NCI-H1436 (cell line): Measurements from ENCODE around the gene ZNF70.

ENCODE experiments used
- DNase-seq: peaks from one replicate; lab custom pipeline; 2025; lab: John Stamatoyannopoulos, UW

Gene ZNF70

DNA sequence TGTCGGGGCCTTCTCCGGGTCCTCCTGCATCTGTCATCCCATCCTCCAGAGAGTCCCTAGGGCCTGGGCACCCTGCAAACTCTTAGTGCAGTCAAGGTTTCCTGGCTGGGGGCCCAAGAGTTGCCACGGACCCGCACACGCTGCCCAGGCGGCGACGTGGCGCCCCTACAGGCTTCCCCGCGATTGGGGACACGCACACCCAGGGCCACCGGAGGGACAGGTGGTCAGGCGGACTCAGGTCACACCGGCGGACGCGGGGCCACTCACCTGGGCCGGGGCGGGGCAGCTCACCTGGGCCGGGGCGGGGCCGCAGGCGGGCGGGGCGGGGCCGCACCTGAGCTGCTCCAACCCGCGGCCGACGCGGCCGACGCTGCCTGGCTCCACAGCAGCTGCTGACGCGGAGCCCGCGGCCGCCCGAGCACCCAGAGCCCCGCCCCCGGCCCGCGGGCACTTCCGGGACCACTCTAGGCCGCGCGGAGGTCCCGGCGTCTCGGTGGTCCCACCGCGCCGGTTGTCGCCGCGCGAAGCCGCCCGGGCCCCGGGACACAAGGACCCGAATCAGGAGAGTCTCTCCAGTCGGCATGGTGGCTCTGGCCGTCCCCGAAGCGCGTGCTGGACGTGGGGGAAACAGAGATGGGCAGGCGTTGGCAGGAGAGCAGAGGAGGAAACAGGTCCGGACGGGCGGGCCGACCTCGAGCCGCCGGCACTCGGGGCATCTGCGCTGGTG lies at the start of gene ZNF70:
Gene ZNF70 (minus strand): TSS at position 399 of the 727 bp plus-strand sequence. CDS start 5,972 bp downstream, outside the sequence.
- peak; percentile 86 for DNase-seq

DNA sequence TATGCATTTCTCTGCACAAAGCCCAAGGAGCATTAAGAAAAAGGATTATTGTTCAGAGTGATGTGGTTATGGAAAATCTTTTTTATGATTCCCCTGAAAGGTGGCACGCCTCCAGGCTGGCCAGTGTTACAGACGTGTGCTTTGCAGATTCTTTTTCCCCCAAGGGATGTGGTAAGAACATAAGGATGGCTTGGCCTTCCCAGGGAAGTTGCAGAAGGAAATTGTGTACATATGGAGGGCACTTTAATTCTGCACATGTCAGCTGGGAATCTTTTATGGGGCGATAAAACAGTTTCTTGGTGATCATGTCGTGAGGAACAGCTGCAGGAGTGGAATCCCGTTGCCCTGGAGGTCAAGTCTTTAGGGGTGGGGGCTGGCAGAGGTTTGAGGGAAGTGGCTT lies 45.5 kb upstream of the ZNF70 start:
- DNase-seq: no peak

DNA sequence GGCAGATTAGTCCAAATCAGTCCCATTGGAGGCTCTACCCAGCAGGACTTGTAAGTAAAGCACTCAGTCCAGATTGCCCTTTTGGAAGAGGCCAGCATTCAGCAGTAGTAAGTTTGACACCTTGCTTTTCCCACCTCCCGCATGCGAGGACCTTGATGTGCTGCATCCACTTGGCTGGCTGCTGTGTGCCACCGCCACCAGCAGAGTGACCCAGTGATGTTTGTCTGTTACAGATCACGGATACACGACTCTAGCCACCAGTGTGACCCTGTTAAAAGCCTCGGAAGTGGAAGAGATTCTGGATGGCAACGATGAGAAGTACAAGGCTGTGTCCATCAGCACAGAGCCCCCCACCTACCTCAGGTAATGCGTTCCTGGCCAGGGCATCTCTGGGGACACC lies 42.4 kb upstream of the ZNF70 start:
- DNase-seq: no peak

DNA sequence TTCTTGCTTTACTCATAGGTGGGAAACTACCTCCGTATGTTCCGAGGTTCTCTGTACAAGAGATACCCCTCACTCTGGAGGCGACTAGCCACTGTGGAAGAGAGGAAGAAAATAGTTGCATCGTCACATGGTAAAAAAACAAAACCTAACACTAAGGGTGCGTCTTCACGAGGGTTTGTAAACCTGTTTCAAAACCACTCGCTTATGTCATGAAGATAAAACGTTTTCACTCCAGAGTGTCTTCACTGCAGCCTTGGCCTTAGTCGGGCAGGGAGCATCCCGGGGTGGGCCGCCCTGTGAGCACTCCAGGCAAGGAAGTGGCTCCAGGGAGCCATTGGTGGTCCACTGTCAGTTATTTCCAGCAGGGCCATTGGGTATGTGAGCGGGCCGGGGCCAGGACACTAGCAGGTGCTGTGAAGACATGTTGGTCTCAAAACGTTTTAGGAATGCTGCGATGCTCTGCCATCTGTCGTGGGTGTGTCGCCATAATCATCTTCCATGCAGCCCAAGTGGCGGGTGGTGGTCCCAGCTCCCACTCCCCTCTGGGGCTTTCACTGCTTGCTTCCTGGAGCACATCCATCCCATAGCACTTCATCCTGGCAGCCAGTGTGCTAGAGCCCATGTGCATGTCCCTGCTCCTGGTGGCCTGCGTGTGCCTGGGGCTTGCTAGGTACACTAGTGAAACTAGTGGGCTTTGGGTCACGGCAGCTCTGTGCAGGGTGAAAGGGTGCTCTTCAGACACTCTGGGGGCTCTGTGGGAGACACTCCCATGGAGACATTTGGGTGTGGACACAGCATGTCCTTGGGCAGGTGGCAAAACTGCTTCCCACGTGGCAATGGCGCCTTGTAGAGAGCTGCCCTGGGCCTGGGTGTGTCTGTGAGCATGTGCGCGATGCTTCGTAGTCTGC lies 41.1 kb upstream of the ZNF70 start:
- no peak for DNase-seq

DNA sequence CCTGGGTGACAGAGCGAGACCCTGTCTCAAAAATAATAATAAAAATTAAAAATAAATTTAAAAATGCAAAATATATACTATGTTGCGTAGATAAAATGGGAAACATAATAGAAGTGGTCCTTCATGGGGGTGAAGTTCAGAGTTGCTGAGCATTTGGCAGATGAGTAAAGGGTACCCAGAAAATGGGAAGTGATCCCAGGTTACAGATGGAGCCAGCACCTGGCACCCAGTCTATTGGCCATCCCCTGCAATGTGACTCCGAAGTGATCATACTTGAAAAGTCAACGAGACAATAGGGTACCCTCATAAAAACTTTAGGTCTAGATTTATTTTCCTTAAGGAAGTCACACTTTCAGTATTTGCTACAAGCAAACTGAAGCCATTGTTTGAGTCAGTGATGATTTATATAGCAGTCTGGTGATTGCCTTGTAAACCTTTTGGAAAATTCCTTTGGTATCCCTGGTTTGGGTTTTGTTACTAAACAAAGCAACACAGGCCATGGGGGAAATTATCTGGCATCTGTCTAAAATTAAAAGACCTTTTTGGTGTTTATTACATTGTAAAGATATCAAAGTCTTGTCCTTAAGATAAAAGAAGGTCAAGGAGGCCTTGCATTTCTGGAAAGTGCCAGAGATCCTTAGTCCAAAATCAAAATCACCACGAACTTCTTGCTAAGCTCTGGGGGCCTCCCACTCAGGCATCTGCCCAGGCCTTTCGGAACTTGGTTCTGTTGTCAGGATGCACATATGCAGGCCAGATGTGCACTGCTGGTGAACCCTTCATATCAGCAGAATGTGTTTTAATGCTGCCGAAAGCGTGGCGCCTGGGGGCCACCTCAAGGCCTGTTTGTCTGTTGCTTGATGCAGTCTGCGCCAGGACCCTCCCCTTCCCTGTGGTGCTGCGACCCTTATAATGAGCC lies 40.2 kb upstream of the ZNF70 start:
- no peak for DNase-seq

DNA sequence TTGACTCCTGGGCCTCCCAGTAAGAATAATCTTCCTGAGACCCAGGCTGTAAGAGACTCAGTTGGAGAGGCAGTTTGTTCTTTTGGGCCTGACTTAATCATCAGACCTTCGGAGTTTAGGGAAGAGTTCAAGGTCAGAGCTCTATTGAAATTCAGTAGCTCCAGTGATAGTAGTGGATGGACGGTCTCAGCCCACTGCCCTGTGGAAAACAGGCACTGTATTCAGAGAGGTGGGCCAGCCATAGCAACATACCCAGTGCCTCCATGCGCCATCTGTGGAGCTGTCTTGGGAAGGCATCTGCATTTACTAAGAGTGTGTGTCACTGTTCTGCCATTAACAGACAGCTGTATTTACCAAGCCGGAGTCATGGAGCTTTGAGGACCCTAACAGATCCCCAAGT lies 38.7 kb upstream of the ZNF70 start:
- no peak for DNase-seq

DNA sequence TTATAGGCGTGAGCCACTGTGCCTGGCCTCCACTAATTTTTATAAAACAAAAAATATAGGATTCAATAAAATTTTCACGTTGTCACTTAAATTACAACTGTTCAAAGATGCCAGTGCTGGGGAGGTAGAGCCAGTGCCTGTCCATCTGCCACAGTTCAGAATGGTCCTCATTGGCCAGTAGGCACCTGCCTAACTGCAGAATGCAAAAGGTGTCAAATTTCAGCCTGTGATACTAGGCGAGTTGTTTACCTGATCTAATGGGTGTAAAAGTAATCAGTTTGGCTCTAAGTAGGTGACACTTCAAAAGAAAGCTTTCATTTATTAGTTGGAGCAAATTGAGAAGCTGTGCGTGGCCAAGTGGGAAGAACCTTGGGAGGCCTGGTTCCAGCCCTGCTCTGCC lies 38.2 kb upstream of the ZNF70 start:
- DNase-seq: peak; percentile 44

DNA sequence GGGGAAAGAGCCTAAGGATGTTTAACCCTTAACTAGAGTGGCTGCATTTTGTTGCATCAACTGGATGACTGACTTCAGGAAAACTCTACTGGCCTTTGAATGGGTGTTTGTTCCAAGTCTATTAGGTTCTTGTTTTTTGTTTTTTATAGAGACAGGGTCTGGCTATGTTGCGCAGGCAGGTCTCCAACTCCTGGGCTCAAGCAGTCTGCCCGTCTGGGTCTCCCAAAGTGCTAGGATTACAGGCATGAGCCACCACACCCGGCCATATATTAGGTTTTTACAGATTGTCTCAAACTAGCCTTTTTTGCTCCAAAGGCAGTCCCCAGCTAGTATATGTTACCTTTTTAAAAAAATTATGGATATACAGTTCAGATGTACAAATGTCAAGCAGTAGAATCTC lies 37.0 kb upstream of the ZNF70 start:
- DNase-seq: no peak

DNA sequence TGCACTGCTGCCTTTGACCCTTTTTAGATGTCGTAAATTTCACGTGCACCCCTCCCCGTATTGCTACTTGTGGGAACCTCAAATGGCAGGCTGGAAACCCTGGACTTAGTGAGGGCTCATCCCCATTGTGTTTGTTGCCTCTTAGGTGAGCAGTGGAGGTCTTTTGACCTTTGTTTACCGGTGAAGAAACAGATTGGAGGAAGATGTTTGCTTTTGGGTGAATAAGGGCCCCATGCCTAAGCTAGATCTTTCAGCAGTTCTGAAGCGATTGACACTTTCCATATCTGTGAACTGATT lies 36.6 kb upstream of the ZNF70 start:
- no peak for DNase-seq

DNA sequence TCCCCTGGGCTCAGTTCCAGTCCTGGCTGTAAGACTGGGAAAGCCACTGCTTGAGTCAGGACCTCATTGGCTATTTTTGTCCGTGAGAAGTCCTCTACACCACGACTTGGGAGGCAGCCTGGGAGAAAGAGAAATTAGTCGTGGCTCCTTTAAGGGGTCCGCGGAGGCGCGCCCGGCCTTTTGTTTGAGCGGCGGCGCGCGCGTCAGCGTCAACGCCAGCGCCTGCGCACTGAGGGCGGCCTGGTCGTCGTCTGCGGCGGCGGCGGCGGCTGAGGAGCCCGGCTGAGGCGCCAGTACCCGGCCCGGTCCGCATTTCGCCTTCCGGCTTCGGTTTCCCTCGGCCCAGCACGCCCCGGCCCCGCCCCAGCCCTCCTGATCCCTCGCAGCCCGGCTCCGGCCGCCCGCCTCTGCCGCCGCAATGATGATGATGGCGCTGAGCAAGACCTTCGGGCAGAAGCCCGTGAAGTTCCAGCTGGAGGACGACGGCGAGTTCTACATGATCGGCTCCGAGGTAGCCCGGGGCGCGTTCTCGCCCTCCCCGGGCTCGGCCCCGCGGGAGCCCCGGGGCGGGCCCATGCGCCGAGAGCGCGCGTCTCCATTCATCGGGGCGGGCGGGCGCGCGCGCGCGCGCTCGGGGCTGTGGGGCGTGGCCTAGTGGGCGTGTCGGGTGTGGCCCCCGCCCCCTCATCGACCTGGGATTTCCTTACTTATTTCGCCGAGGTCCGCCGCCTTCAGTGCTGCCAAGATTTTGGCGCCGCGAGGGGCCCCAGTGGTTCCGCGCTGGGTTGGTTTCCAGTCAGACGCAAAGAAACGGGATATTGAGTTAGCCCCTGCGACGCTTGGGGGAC lies 36.1 kb upstream of the ZNF70 start, which contains the start of gene SMARCB1:
Gene SMARCB1 (plus strand): TSS at position 215 of the 848 bp plus-strand sequence. CDS start 204 bp downstream, at position 419.
- peak; percentile 86 for DNase-seq

DNA sequence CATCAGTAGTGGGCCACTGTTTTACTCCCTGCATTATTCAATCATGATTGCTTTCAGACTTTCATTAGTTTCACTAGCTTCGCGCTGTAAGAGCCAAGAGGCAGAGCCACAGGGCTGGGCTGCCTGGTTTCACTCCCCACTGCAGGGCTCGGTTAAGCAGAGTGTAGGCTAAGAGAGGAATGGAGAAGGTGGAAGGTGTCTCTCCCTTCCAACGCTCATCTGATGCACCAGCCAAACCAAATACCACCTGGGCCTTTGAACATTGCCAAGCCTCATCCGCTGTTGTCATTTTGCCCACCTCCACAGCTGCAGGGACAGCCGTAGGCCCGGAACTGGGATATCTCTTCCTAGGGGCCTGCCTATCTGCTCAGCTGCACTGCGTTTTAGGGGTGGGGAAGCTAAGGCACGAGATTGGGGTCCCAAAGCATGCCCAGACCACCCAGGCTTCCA lies 35.4 kb upstream of the ZNF70 start:
- DNase-seq: no peak

DNA sequence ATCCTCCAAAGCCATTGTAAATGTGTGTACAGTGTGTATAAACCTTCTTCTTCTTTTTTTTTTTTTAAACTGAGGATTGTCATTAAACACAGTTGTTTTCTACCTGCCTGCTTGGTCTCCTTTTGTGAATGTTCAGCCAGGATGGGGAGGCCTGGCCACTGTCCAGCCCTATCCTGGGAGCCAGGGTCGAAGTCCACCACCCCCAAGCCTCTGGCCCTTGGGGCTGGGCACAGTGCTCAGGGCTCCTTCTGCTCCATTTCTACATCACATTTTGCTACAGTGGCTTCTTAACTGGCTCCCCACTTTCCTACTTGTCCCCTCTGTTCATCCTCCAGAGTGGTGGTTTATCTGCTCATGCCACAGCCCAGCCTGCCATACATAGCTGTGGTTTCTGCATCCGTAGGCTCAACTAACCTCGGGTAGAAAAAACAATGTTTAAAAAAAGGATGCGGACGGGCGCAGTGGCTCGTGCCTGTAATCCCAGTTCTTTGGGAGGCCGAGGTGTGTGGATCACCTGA lies 33.4 kb upstream of the ZNF70 start:
- DNase-seq: no peak

DNA sequence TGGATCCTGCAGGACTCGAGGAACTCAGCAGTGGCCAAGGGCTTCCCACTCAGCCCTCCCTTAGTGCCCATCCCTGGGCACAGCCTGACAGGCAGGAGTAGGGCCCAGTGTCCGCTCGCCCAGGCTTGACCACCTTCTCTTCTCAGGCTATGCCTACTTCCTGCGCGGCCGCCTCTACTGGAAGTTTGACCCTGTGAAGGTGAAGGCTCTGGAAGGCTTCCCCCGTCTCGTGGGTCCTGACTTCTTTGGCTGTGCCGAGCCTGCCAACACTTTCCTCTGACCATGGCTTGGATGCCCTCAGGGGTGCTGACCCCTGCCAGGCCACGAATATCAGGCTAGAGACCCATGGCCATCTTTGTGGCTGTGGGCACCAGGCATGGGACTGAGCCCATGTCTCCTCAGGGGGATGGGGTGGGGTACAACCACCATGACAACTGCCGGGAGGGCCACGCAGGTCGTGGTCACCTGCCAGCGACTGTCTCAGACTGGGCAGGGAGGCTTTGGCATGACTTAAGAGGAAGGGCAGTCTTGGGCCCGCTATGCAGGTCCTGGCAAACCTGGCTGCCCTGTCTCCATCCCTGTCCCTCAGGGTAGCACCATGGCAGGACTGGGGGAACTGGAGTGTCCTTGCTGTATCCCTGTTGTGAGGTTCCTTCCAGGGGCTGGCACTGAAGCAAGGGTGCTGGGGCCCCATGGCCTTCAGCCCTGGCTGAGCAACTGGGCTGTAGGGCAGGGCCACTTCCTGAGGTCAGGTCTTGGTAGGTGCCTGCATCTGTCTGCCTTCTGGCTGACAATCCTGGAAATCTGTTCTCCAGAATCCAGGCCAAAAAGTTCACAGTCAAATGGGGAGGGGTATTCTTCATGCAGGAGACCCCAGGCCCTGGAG lies 32.6 kb upstream of the ZNF70 start:
- DNase-seq: no peak

DNA sequence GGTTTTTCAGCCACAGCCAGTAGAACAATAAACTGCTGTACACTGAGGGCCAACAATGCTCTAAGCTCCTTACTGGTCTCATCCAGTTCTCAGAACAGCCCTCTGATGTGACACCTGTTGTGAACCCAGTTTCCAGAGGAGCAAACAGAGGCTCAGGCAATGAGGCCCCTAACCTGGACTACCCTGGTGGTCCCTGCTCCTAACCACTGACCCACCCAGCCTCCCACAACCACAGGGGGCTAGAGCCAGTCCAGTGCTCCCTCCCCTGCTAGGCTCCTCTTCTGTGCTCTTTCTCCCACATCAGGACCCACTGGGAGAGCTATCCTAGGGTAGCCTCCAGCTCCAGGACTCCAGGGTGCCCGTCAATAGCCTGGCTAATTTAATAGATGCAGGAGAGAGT lies 31.8 kb upstream of the ZNF70 start:
- no peak for DNase-seq

DNA sequence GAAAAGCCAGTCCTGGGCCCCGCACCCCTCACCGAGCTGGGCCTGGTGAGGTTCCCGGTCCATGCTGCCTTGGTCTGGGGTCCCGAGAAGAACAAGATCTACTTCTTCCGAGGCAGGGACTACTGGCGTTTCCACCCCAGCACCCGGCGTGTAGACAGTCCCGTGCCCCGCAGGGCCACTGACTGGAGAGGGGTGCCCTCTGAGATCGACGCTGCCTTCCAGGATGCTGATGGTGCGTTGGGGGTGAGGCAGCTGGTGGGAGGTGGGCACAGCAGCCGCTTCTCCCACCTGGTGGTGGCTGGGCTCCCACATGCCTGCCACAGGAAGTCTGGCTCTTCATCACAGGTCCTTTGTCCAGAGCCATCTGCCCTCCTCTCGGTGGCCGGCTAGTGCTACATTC lies 31.3 kb upstream of the ZNF70 start:
- DNase-seq: no peak

DNA sequence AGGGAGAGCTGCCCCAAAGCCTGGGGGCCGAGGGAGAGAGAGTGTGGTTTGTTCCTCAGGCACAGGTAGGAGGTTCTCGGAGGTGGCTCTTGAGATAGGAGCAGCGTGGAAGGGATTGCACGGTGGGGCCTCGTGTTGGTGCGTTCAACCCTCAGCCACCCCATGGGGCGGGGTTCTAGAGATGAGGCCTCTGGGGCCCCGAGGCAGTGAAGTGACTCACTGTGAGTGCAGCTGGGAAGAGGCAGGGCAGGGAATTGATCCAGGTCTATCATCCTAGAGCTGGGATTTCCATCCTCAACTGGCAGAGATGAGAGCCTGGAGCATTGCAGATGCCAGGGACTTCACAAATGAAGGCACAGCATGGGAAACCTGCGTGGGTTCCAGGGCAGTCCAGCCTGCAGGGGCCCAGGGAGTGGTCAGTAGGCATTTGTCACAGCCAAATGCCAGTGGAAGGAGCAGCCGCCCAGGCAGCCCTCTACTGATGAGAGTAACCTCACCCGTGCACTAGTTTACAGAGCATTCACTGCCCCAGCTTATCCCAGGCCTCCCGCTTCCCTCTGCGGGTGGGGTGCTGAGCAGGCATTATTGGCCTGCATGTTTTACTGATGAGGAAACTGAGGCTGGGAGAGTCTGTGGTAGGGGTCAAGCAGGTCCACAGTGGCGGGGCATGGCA lies 30.7 kb upstream of the ZNF70 start:
- no peak for DNase-seq

DNA sequence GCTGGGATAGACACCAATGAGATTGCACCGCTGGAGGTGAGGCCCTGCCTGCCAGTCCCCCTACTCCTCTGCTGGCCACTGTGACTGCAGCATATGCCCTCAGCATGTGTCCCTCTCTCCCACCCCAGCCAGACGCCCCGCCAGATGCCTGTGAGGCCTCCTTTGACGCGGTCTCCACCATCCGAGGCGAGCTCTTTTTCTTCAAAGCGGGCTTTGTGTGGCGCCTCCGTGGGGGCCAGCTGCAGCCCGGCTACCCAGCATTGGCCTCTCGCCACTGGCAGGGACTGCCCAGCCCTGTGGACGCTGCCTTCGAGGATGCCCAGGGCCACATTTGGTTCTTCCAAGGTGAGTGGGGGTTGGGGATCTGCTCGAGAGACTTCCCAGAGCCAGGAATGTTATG lies 30.2 kb upstream of the ZNF70 start:
- DNase-seq: no peak

DNA sequence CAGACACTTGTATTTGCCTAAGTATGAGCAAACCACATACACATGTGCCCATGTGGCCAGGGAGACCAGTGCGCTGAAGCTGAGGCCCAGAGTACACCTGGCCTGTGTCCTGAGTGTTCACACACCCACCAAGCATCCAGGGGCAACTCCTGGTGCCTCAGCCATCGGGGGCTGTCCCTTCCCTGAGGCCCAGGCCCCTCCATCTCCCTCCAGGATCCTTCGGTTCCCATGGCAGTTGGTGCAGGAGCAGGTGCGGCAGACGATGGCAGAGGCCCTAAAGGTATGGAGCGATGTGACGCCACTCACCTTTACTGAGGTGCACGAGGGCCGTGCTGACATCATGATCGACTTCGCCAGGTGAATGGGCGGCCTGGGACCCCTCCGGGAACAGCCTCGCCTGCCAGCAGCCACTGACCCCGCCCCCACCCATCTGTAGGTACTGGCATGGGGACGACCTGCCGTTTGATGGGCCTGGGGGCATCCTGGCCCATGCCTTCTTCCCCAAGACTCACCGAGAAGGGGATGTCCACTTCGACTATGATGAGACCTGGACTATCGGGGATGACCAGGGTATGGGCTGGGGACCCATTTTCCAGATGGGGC lies 29.3 kb upstream of the ZNF70 start:
- DNase-seq: no peak

DNA sequence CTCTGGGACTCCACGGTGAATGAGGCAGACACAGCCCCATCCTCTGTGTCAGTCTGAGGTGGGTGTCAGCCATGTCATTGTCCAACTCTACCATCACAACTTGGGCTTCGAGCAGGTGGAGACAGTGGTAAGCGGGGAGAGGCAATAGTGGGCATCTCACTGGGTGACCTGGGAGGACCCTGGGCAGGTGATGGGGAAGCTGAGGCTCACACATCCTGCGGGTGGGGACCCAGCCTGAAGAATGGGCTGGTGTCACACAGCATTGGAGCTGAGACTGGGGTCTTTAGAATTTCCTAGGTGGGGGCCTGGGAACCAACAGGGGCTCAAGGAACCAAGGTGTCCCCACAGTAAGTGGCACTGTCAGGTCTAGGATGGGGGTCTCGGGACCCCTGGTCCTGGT lies 28.8 kb upstream of the ZNF70 start:
- DNase-seq: no peak
